Parathyroid adenoma (tissue), 2 donors: ENCODE results near the gene FAM169A.

ENCODE experiments used
- H2AFZ ChIP-seq: fragments of 300-600 bp; sonication (generic); one replicate; pipeline ENCODE4 v1.7.0; 2017; ENCODE audit warnings: antibody characterized with exemption, mild to moderate bottlenecking
- H3K27ac ChIP-seq: fragments of 300-600 bp; sonication (generic); one replicate; pipeline ENCODE4 v1.7.0; 2017
- H3K27me3 ChIP-seq: fragments of 300-600 bp; sonication (generic); one replicate; pipeline ENCODE4 v1.7.0; 2017; ENCODE audit warnings: low read length; ENCODE audit not compliant: control insufficient read depth, insufficient read depth
- H3K36me3 ChIP-seq: fragments of 300-600 bp; sonication (generic); one replicate; pipeline ENCODE4 v1.7.0; 2017; ENCODE audit warnings: low read length; ENCODE audit not compliant: control insufficient read depth, insufficient read depth
- H3K4me1 ChIP-seq: fragments of 300-600 bp; sonication (generic); one replicate; pipeline ENCODE4 v1.7.0; 2017; ENCODE audit warnings: control low read depth
- H3K4me2 ChIP-seq: fragments of 300-600 bp; sonication (generic); one replicate; pipeline ENCODE4 v1.7.0; 2017; ENCODE audit warnings: low read length
- H3K4me3 ChIP-seq: fragments of 300-600 bp; sonication (generic); one replicate; pipeline ENCODE4 v1.7.0; 2017; ENCODE audit warnings: low read depth, low read length
- H3K79me2 ChIP-seq: fragments of 300-600 bp; sonication (generic); one replicate; pipeline ENCODE4 v1.7.0; 2017; ENCODE audit warnings: control low read depth
- H3K9ac ChIP-seq: fragments of 300-600 bp; sonication (generic); one replicate; pipeline ENCODE4 v1.7.0; 2017; ENCODE audit warnings: mild to moderate bottlenecking
- H3K9me3 ChIP-seq: fragments of 300-600 bp; sonication (generic); one replicate; pipeline ENCODE4 v1.7.0; 2017; ENCODE audit warnings: low read length; ENCODE audit not compliant: control insufficient read depth
- TF ChIP-seq, protein P1 (sequence below): fragments of 300-600 bp; sonication (generic); IDR thresholded peaks from one replicate; pipeline ENCODE4 v1.7.0; 2017; ENCODE audit warnings: antibody characterized with exemption, mild to moderate bottlenecking
- donor health status: primary hyperparathyroidism.

Gene FAM169A

DNA sequence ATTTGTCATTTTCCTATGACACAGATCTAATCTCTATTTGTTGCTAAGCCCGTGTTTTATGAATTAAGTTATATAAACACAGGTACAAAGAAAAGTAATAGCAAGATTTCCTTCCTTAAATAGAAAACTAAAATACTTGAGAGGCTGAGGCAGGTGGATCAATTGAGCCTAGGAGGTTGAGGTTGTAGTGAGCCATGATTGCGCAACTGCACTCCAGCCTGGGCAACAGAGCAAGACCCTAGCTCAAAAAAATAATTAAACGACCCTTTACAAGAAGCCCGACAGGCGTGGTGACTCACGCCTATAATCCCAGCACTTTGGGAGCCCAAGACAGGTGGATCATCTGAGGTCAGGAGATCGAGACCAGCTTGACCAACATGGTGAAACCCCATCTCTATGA is 36.8 kb downstream of the FAM169A start:
- Histone ChIP-seq H3K9ac (no peak overlapping the region), H3K4me1 (no peaks in the 10 kb centered on the region), H3K9me3 (no peaks in the 10 kb centered on the region), H3K27me3 (no peaks in the 10 kb centered on the region), H2AFZ (no peak overlapping the region), H3K79me2 (no peaks in the 10 kb centered on the region), H3K4me2 (no peak overlapping the region), H3K36me3 (no peaks in the 10 kb centered on the region), H3K27ac (no peak overlapping the region), H3K4me3 (no peak overlapping the region)
- TF ChIP-seq, protein P1, sequence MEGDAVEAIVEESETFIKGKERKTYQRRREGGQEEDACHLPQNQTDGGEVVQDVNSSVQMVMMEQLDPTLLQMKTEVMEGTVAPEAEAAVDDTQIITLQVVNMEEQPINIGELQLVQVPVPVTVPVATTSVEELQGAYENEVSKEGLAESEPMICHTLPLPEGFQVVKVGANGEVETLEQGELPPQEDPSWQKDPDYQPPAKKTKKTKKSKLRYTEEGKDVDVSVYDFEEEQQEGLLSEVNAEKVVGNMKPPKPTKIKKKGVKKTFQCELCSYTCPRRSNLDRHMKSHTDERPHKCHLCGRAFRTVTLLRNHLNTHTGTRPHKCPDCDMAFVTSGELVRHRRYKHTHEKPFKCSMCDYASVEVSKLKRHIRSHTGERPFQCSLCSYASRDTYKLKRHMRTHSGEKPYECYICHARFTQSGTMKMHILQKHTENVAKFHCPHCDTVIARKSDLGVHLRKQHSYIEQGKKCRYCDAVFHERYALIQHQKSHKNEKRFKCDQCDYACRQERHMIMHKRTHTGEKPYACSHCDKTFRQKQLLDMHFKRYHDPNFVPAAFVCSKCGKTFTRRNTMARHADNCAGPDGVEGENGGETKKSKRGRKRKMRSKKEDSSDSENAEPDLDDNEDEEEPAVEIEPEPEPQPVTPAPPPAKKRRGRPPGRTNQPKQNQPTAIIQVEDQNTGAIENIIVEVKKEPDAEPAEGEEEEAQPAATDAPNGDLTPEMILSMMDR: no peak

DNA sequence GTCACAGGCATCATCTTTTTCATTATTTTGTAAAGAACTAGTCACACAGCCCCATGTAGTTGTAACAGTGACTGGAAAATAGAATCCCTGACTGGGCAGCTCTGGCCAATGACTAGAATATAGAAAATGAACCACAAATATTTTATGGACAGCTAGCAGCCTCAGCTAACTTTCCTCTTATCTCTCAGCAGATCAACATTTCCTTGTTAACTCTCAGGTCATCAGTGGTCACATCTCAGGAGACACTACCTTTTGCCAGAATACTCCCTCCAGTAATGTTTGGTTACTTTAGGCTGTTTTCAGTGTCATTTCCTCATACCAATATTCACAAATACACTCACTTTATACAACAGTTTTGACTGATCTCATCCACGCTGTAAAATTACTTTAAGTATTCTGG is 43.9 kb downstream of the FAM169A start:
- no peaks in the 10 kb centered on the region for H3K27me3 ChIP-seq
- no peaks in the 10 kb centered on the region for H3K4me1 ChIP-seq
- H3K9ac ChIP-seq: no peak overlapping the region
- H3K79me2 ChIP-seq: no peaks in the 10 kb centered on the region
- H3K4me2 ChIP-seq: no peak overlapping the region
- no peaks in the 10 kb centered on the region for H3K9me3 ChIP-seq
- H3K4me3 ChIP-seq: no peak overlapping the region
- H2AFZ ChIP-seq: no peak overlapping the region
- H3K36me3 ChIP-seq: no peaks in the 10 kb centered on the region
- no peak overlapping the region for H3K27ac ChIP-seq
- TF ChIP-seq, protein P1: no peak

DNA sequence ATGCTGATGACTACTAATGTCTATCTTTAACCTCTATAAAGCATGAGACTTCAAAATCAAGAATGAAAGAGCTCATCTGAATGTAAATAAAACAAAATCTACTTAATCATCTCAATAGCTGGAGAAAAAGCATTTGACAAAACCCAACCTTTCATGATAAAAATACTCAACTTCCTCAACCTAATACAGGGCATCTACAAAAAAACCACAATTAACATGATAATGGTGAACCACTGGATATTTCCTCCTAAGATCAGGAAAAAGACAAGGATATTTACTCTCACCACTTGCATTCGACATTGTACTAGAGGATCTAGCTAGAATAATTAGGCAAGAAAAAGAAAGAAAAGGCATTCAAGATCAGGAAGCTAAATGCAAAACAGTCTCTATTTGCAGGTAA is 49.3 kb downstream of the FAM169A start:
- Histone ChIP-seq H3K4me3 (no peak overlapping the region), H3K27me3 (no peaks in the 10 kb centered on the region), H2AFZ (no peak overlapping the region), H3K9ac (no peak overlapping the region), H3K27ac (no peak overlapping the region), H3K79me2 (no peaks in the 10 kb centered on the region), H3K9me3 (no peaks in the 10 kb centered on the region), H3K4me1 (no peaks in the 10 kb centered on the region), H3K4me2 (no peak overlapping the region), H3K36me3 (no peaks in the 10 kb centered on the region)
- TF ChIP-seq, protein P1: no peak

DNA sequence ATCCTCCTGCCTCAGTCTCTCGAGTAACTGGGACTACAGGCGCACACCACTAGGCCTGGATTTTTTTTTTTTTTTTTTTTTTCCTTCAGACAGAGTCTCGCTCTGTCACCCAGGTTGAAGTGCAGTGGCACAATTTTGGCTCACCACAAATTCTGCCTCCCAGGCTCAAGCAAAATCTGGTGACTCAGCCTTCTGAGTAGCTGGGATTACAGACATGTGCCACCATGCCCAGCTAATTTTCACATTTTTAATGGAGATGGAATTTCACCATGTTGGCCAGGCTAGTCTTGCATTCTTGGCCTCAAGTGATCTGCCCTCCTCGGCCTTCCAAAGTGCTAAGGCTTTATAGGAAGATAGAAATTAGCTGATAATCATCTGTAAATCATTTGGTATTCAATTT is 55.3 kb downstream of the FAM169A start:
- TF ChIP-seq, protein P1: no peak

DNA sequence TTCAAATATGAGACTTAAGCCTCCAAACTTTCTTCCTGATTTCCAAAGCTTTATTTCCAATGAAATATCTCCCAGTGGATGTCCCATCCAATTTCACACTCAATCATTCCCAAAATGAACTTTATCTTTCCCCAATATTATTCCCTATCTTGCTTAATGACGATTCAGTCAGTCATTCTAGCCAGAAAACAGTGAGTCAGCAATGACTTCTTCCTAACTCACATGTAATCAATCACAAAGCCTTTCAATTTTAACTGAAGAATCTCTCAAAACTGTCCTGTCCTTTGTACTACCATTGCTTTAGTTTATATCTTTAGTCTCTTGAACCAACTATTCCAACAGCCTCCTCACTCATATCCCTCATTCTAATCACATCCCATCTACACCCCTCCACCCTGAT is 64.2 kb downstream of the FAM169A start:
- TF ChIP-seq, protein P1: no peak
- no peaks in the 10 kb centered on the region for H3K27me3 ChIP-seq
- no peaks in the 10 kb centered on the region for H3K4me1 ChIP-seq
- H3K27ac ChIP-seq: no peak overlapping the region
- no peak overlapping the region for H2AFZ ChIP-seq
- H3K4me2 ChIP-seq: no peak overlapping the region
- no peaks in the 10 kb centered on the region for H3K36me3 ChIP-seq
- no peaks in the 10 kb centered on the region for H3K9me3 ChIP-seq
- no peaks in the 10 kb centered on the region for H3K79me2 ChIP-seq
- H3K4me3 ChIP-seq: no peak overlapping the region
- H3K9ac ChIP-seq: no peak overlapping the region

More for the DNA sequence above, 55.3 kb downstream of the FAM169A start:
- Histone ChIP-seq H3K4me3 (no peak overlapping the region), H2AFZ (no peak overlapping the region), H3K4me2 (no peak overlapping the region), H3K9ac (no peak overlapping the region), H3K4me1 (no peaks in the 10 kb centered on the region), H3K79me2 (no peaks in the 10 kb centered on the region), H3K27ac (no peak overlapping the region), H3K9me3 (no peaks in the 10 kb centered on the region), H3K36me3 (no peaks in the 10 kb centered on the region), H3K27me3 (no peaks in the 10 kb centered on the region)
